OCI-LY3 (cell line): ENCODE measurements around the gene CLIP4.

Source experiments
- H2AFZ ChIP-seq: fragments of 200-600, 300-600 bp; shearing (Covaris generic); 2 replicates; pipeline ENCODE4 v1.6.0; 2014; ENCODE audit warnings: antibody characterized with exemption, low read depth, low read length
- H3K27ac ChIP-seq: fragments of 200-600, 300-600 bp; sonication (generic); 2 replicates; pipeline ENCODE4 v1.5.1; 2014; ENCODE audit warnings: mild to moderate bottlenecking, low read length, moderate library complexity, mixed read lengths
- H3K27me3 ChIP-seq: fragments of 200-600, 300-600 bp; sonication (generic); 2 replicates; pipeline ENCODE4 v1.6.1; 2014; ENCODE audit warnings: low read depth, low read length, mixed read lengths
- H3K36me3 ChIP-seq: fragments of 200-600, 300-600 bp; sonication (generic); replicated peaks from 2 replicates; pipeline ENCODE3; 2014; ENCODE audit warnings: low read depth, low read length, mixed read lengths
- H3K4me1 ChIP-seq: fragments of 300-600, 200-600 bp; sonication (generic); 2 replicates; pipeline ENCODE4 v1.6.1; 2014; ENCODE audit warnings: low read length, mixed read lengths
- H3K4me2 ChIP-seq: fragments of 200-600, 300-600 bp; sonication (generic); 2 replicates; pipeline ENCODE4 v1.6.1; 2014; ENCODE audit warnings: low read length, mixed read lengths
- H3K4me3 ChIP-seq: fragments of 300-600, 200-600 bp; sonication (generic); 2 replicates; pipeline ENCODE4 v1.5.1; 2014; ENCODE audit warnings: antibody characterized with exemption, mild to moderate bottlenecking, low read length, moderate library complexity
- H3K79me2 ChIP-seq: fragments of 300-600, 200-600 bp; shearing (Covaris generic); 2 replicates; pipeline ENCODE4 v1.6.1; 2014; ENCODE audit warnings: mild to moderate bottlenecking, low read length, mixed read lengths
- H3K9ac ChIP-seq: fragments of 300-600, 200-600 bp; shearing (Covaris generic); 2 replicates; pipeline ENCODE4 v1.6.0; 2014; ENCODE audit warnings: mild to moderate bottlenecking, low read length, moderate library complexity
- H3K9me3 ChIP-seq: fragments of 200-600, 300-600 bp; shearing (Covaris generic); 2 replicates; pipeline ENCODE4 v1.6.1; 2014; ENCODE audit warnings: low read length, mixed read lengths; ENCODE audit not compliant: insufficient read depth
- H4K20me1 ChIP-seq: fragments of 200-600, 300-600 bp; sonication (generic); 2 replicates; pipeline ENCODE4 v1.6.1; 2016; ENCODE audit warnings: low read length, mixed read lengths; ENCODE audit not compliant: insufficient read depth
- CTCF ChIP-seq: fragments of 200-600, 300-600 bp; sonication (generic); IDR thresholded peaks from 2 replicates; pipeline ENCODE4 v1.5.1; 2014; ENCODE audit warnings: antibody characterized with exemption, low read length, low read depth
- EZH2phosphoT487 ChIP-seq: fragments of 200-600 bp; shearing (Covaris generic); IDR thresholded peaks from 2 replicates; pipeline ENCODE4 v1.6.1; 2018; ENCODE audit warnings: antibody characterized with exemption, mixed run types, low read depth

Gene CLIP4

GRCh38 chr2:29097569-29097968 lies 17.6 kb upstream of the CLIP4 start:
- TF ChIP-seq CTCF, result no peak
- TF ChIP-seq EZH2phosphoT487, result no peak
- H3K27ac ChIP-seq, result no peak overlapping the region

DNA sequence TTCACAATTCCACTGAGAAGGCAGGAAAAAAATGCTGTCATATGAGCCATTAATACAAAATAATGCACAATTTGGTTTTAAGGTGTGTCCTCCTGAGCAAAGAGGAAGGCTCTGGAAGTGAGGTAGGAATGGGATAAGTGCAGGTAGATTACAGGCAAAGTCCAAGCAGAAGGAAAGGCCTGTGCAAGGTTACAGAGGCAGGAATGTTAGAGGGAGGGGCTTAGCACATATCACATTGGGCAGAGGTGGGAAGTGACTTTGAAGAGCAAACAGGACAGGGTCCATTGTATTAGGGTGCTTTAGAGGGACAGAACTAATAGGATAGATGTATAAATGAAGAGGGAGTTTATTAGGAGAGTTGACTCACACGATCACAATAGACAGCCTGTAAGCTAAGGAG lies 14.7 kb upstream of the CLIP4 start:
- Histone ChIP-seq H3K27me3 (no peaks in the 10 kb centered on the region), H3K4me3 (no peak overlapping the region), H3K9me3 (no peaks in the 10 kb centered on the region), H4K20me1 (no peaks in the 10 kb centered on the region), H3K9ac (no peak overlapping the region), H3K79me2 (no peaks in the 10 kb centered on the region), H2AFZ (no peak overlapping the region), H3K4me1 (no peaks in the 10 kb centered on the region), H3K36me3 (no peaks in the 10 kb centered on the region), H3K4me2 (no peak overlapping the region), H3K27ac (no peak overlapping the region)
- TF ChIP-seq EZH2phosphoT487 (no peak), CTCF (no peak)

More at GRCh38 chr2:29097569-29097968, 17.6 kb upstream of the CLIP4 start:
- Histone ChIP-seq H3K4me2 (no peak overlapping the region), H3K9ac (no peak overlapping the region), H4K20me1 (no peaks in the 10 kb centered on the region), H3K4me3 (no peak overlapping the region), H3K27me3 (no peaks in the 10 kb centered on the region), H3K9me3 (no peaks in the 10 kb centered on the region), H2AFZ (no peak overlapping the region), H3K4me1 (no peaks in the 10 kb centered on the region), H3K36me3 (no peaks in the 10 kb centered on the region), H3K79me2 (no peaks in the 10 kb centered on the region)

DNA sequence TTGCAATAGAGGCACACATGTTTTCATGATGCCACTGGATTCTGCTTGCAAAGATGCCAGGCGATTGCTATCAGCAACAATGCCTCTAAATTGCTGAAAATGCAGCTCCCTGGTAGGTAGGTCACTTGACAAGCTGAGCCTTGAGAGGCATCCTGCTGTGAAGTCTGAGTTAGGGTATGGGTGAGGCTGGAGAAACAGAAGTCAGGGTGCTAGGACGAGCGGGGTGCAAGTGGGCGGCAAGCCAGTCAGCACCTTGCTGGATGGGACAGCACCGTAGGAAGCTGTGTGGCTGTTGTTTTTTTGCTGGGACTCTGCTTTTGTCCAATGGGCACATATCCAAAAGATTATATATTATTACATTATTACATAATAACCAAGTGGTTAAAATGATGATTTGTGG lies 10.5 kb upstream of the CLIP4 start:
- H3K4me3 ChIP-seq, result no peak overlapping the region
- no peaks in the 10 kb centered on the region for H3K9me3 ChIP-seq
- H3K36me3 ChIP-seq, result no peaks in the 10 kb centered on the region
- no peak overlapping the region for H3K27ac ChIP-seq
- H3K79me2 ChIP-seq, result no peaks in the 10 kb centered on the region
- no peaks in the 10 kb centered on the region for H3K27me3 ChIP-seq
- no peak overlapping the region for H3K4me2 ChIP-seq
- H2AFZ ChIP-seq, result no peak overlapping the region
- TF ChIP-seq CTCF (no peak), EZH2phosphoT487 (no peak)
- no peaks in the 10 kb centered on the region for H4K20me1 ChIP-seq
- H3K4me1 ChIP-seq, result peaks cover 3% of the 10 kb centered on the region; the same call in 1 of the 2 replicates
- H3K9ac ChIP-seq, result no peak overlapping the region

- H3K4me2 ChIP-seq, result no peak overlapping the region
Observed at GRCh38 chr2:29105375-29105774, 9.8 kb upstream of the CLIP4 start.

More at GRCh38 chr2:29105375-29105774, 9.8 kb upstream of the CLIP4 start:
- H3K9me3 ChIP-seq, result no peaks in the 10 kb centered on the region
- H4K20me1 ChIP-seq, result no peaks in the 10 kb centered on the region
- H3K4me3 ChIP-seq, result no peak overlapping the region
- no peaks in the 10 kb centered on the region for H3K36me3 ChIP-seq
- no peak for TF ChIP-seq EZH2phosphoT487
- H2AFZ ChIP-seq, result no peak overlapping the region
- H3K4me1 ChIP-seq, result peaks cover 4% of the 10 kb centered on the region; the same call in 1 of the 2 replicates
- H3K9ac ChIP-seq, result no peak overlapping the region
- H3K79me2 ChIP-seq, result no peaks in the 10 kb centered on the region
- H3K27me3 ChIP-seq, result no peaks in the 10 kb centered on the region
- H3K27ac ChIP-seq, result no peak overlapping the region
